Measurements from ENCODE around the gene FCRL1. TPM values are rescaled to one million over a fixed set of nuclear protein-coding genes. Genes with fewer than 3 reads are reported as not detected.

Gene FCRL1
- total RNA-seq, 1 donor from 2014 or later, result not detected

DNA sequence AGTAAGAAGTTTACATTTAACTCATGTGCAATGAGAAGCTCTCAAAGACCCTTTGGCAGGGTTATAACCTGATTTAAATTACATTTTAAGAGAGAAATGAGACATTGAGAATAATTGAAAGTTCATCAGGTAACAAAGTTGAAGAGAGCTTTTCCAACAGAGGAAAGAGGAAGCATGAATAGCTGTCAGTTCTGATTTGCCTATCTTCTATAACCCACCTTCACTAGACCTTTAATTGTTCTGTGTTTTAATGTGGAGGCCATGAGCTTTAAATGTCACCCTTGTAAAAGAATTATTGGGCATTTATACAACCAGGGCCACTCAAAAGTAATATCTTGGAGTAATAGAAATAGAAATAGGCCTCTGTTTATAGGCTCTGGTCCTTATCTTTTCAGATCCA lies 9.3 kb upstream of the FCRL1 start:
- H3K36me3 Mint-ChIP-seq, result no peaks in the 10 kb centered on the region
- no peak for DNase-seq (ENCODE audit: extremely low spot score, unreplicated experiment)
- H3K27me3 Mint-ChIP-seq, result peaks cover 4% of the 10 kb centered on the region
- H3K4me1 Mint-ChIP-seq (ENCODE audit: unreplicated experiment), result no peaks in the 10 kb centered on the region
- H3K27ac Mint-ChIP-seq, result no peak overlapping the region
- TF ChIP-seq, protein P1, sequence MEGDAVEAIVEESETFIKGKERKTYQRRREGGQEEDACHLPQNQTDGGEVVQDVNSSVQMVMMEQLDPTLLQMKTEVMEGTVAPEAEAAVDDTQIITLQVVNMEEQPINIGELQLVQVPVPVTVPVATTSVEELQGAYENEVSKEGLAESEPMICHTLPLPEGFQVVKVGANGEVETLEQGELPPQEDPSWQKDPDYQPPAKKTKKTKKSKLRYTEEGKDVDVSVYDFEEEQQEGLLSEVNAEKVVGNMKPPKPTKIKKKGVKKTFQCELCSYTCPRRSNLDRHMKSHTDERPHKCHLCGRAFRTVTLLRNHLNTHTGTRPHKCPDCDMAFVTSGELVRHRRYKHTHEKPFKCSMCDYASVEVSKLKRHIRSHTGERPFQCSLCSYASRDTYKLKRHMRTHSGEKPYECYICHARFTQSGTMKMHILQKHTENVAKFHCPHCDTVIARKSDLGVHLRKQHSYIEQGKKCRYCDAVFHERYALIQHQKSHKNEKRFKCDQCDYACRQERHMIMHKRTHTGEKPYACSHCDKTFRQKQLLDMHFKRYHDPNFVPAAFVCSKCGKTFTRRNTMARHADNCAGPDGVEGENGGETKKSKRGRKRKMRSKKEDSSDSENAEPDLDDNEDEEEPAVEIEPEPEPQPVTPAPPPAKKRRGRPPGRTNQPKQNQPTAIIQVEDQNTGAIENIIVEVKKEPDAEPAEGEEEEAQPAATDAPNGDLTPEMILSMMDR (conservative IDR thresholded peaks at IDR 0.05), result no peak
- no peak overlapping the region for H3K4me3 Mint-ChIP-seq
- no peaks in the 10 kb centered on the region for H3K9me3 Mint-ChIP-seq

DNA sequence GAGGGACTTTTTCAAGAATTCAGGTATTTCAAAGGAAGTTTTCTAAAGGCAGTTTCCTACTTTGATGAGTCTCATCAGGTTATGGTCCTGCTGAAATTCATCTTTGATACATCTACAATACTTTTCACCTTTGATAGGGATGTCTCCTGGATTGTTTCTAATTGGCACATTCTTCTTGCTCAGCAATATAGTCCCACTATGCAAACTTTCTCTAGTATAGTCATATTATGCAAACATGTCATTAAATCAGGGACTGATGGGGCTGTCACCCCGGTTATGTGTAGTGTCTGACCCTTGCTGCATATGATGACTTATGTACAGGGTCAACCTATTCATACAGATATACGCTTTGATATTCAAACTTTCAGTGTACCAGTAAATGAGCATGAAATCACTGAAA lies 379 bp upstream of the FCRL1 start:
- Mint-ChIP-seq H3K9me3 (no peaks in the 10 kb centered on the region), H3K27ac (no peak overlapping the region), H3K4me3 (no peak overlapping the region), H3K4me1 (ENCODE audit: unreplicated experiment) (no peaks in the 10 kb centered on the region), H3K27me3 (peaks cover 3% of the 10 kb centered on the region), H3K36me3 (no peaks in the 10 kb centered on the region)
- TF ChIP-seq, protein P1 (conservative IDR thresholded peaks at IDR 0.05), result no peak
- no peak for DNase-seq (ENCODE audit: extremely low spot score, unreplicated experiment)

DNA sequence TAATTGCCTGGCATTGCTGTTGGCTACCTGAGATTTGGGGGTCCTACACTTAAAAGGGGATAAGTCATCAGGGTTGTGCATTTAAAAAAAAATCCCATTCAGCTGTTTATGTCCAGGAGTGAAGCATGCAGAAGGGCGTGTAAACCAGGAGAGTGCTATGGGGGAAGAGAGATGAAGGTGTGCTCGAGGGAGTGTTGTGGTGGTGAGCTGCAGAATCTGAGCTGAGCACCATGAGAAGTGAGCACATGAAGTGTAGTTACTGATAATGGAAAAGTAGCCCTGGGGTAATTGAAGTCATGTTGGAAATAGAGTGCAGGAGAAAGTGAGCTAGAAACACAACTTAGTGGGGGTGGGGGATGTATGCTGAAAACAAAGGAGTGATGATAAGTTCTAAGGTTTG lies 705 bp downstream of the FCRL1 start:
- H3K4me1 Mint-ChIP-seq (ENCODE audit: unreplicated experiment), result no peaks in the 10 kb centered on the region

DNA sequence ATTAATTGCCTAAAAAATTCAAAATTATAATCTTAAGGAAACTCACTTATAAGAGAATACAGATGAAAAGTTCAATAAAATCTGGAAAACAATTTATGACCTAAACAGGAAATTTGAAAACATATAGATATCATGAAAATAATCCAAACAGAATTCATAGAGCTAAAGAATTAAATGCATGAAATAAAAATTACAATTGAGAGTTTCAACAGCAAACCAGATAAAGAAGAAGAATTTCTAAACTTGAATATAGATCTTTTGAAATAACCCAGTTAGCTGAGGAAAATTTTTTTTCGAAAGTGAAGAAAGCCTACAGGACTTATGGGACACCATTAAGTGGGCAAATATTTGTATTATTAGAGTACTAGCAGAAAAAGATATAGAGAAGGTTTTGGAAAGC lies 6.7 kb downstream of the FCRL1 start:
- Mint-ChIP-seq H3K4me3 (no peak overlapping the region), H3K4me1 (ENCODE audit: unreplicated experiment) (no peaks in the 10 kb centered on the region), H3K27ac (no peak overlapping the region), H3K9me3 (peaks cover 4% of the 10 kb centered on the region), H3K36me3 (no peaks in the 10 kb centered on the region), H3K27me3 (peaks cover 5% of the 10 kb centered on the region)
- DNase-seq (ENCODE audit: extremely low spot score, unreplicated experiment), result no peak
- TF ChIP-seq, protein P1 (conservative IDR thresholded peaks at IDR 0.05), result no peak

More for the DNA sequence above, 705 bp downstream of the FCRL1 start:
- Mint-ChIP-seq H3K36me3 (no peaks in the 10 kb centered on the region), H3K9me3 (no peaks in the 10 kb centered on the region), H3K27ac (no peak overlapping the region), H3K4me3 (no peak overlapping the region), H3K27me3 (peaks cover 3% of the 10 kb centered on the region)
- TF ChIP-seq, protein P1 (conservative IDR thresholded peaks at IDR 0.05), result no peak
- no peak for DNase-seq (ENCODE audit: extremely low spot score, unreplicated experiment)

DNA sequence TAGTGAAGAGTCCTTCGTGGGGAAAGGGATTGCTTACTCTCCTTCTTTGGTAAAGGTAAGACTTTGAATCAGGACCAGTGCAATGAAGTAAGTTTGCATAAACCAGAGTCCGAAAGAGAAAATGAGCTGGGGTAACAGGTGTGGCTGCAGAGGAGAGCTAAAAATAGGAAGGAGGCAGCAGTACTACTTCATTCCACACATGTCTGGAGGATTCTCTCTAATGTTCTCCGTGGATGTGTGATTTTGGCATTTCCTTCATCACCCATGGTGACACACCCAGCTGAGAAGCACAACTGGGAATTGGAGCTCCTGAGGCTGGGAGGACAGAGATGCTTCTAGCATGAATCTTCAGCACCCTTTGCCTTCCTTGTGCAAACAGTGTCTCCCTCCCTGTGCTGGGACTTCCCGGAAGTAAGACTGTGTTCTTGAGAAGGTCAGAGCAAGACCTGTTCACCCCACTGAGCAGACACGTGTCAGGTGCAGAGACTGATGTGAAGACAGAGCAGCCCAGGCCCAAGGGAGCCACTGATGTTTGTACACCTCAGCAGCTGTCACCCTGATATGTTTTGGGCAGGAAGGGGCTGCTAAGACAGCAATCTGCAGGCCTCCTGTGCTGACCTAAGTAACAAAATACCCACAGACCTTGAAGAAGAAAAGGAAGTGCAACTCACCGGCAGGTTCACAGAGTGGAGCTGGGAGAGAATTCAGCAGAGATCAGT lies 13.3 kb downstream of the FCRL1 start:
- DNase-seq (ENCODE audit: extremely low spot score, unreplicated experiment), result no peak
- Mint-ChIP-seq H3K4me3 (no peak overlapping the region), H3K36me3 (no peaks in the 10 kb centered on the region), H3K27ac (no peak overlapping the region), H3K27me3 (peaks cover 7% of the 10 kb centered on the region), H3K4me1 (ENCODE audit: unreplicated experiment) (no peaks in the 10 kb centered on the region), H3K9me3 (no peaks in the 10 kb centered on the region)
- TF ChIP-seq, protein P1 (conservative IDR thresholded peaks at IDR 0.05), result no peak
